Measurements from ENCODE around the gene DOK5.

Gene DOK5

GRCh38 chr20:54549658-54550326, 74.4 kb downstream of the DOK5 start:
- H3K4me1 Mint-ChIP-seq (ENCODE audit: low read depth) = no peaks in the 10 kb centered on the region
- H3K4me3 Mint-ChIP-seq = no peak overlapping the region

DNA sequence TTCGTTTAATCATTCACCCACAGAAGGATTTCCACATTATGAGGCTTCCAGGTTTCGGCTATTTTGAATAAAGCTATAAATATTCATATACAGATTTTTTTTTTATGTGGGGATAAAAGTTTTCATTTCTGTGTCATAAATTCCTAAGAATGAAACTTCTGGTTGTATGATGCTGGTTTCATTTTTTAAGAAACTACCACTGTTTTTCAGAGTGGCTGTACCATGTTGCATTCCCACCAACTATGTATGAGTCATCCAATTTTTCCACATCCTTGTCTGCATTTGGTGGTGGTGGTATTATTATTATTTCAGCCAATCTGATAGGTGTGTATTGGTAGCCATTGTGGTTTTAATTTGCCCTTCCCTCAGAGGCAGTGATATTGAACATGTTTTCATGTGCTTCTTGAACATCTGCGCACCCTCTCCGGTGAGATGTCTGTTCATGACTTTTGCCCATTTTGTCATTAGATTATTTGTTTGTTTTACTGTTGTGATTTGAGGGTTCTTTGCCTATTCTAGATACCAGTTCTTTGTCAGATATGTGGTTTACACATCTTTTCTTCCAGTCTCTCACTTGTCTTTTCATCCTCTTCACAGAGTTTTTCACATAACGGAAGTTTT, 75.5 kb downstream of the DOK5 start:
- Mint-ChIP-seq H3K9me3 (no peaks in the 10 kb centered on the region), H3K4me1 (ENCODE audit: low read depth) (no peaks in the 10 kb centered on the region), H3K4me3 (no peak overlapping the region), H3K36me3 (ENCODE audit: low read depth) (no peaks in the 10 kb centered on the region), H3K27me3 (ENCODE audit: low read depth) (no peaks in the 10 kb centered on the region), H3K27ac (no peak overlapping the region)

More at GRCh38 chr20:54549658-54550326, 74.4 kb downstream of the DOK5 start:
- Mint-ChIP-seq H3K27me3 (ENCODE audit: low read depth) (no peaks in the 10 kb centered on the region), H3K9me3 (no peaks in the 10 kb centered on the region), H3K36me3 (ENCODE audit: low read depth) (no peaks in the 10 kb centered on the region), H3K27ac (no peak overlapping the region)

- Mint-ChIP-seq H3K36me3 (ENCODE audit: low read depth) (no peaks in the 10 kb centered on the region), H3K9me3 (no peaks in the 10 kb centered on the region), H3K27me3 (ENCODE audit: low read depth) (no peaks in the 10 kb centered on the region), H3K27ac (no peak overlapping the region), H3K4me1 (ENCODE audit: low read depth) (no peaks in the 10 kb centered on the region), H3K4me3 (no peak overlapping the region)
These were observed 78.6 kb downstream of the DOK5 start for GRCh38 chr20:54554006-54554405.

DNA sequence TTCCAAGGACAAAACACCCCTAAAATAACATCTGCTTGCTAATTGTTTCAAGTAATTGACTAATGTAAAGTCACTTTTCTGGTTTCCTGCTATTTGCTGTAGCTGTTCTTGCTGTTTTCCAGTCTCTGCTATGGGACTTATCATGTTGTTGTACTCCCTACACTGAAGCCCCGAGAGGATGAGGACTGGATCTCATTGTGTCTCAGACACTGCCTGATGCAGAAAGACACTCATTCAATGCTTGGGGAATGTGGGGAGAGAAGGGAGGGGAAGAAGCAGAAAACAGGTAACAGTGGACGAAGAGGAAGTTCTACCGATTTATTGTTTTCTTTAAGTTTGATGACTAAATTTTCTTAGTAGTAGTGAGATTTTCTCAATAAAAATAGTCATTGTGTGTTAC, 79.8 kb downstream of the DOK5 start:
- no peak overlapping the region for H3K27ac Mint-ChIP-seq
- no peaks in the 10 kb centered on the region for H3K36me3 Mint-ChIP-seq (ENCODE audit: low read depth)
- no peaks in the 10 kb centered on the region for H3K27me3 Mint-ChIP-seq (ENCODE audit: low read depth)
- no peak overlapping the region for H3K4me3 Mint-ChIP-seq
- H3K4me1 Mint-ChIP-seq (ENCODE audit: low read depth) = no peaks in the 10 kb centered on the region
- no peaks in the 10 kb centered on the region for H3K9me3 Mint-ChIP-seq

DNA sequence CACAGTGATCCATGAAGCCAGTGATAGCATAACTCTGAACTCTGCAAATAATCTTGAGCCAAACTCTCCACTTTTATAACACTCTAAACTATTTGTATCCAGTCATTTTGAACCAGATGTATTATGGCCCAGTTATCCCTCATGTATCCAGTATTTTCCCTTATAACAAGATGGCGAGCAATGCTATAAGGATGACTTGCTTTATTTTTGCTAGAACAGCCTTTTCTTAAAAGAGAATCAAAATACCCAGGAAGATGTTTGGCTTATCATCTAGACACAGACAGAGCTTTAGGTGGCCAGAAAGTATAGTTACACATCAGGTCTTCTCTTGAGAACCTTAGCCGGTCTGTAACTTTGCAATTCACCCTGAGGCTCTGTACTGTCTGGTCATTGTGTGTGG, 81.0 kb downstream of the DOK5 start:
- no peak overlapping the region for H3K4me3 Mint-ChIP-seq
- no peaks in the 10 kb centered on the region for H3K9me3 Mint-ChIP-seq
- no peak overlapping the region for H3K27ac Mint-ChIP-seq
- no peaks in the 10 kb centered on the region for H3K27me3 Mint-ChIP-seq (ENCODE audit: low read depth)
- no peaks in the 10 kb centered on the region for H3K4me1 Mint-ChIP-seq (ENCODE audit: low read depth)
- H3K36me3 Mint-ChIP-seq (ENCODE audit: low read depth) = no peaks in the 10 kb centered on the region

GRCh38 chr20:54557806-54558590, 82.6 kb downstream of the DOK5 start:
- Mint-ChIP-seq H3K9me3 (no peaks in the 10 kb centered on the region), H3K4me3 (no peak overlapping the region), H3K27me3 (ENCODE audit: low read depth) (no peaks in the 10 kb centered on the region), H3K4me1 (ENCODE audit: low read depth) (no peaks in the 10 kb centered on the region), H3K27ac (no peak overlapping the region), H3K36me3 (ENCODE audit: low read depth) (no peaks in the 10 kb centered on the region)

DNA sequence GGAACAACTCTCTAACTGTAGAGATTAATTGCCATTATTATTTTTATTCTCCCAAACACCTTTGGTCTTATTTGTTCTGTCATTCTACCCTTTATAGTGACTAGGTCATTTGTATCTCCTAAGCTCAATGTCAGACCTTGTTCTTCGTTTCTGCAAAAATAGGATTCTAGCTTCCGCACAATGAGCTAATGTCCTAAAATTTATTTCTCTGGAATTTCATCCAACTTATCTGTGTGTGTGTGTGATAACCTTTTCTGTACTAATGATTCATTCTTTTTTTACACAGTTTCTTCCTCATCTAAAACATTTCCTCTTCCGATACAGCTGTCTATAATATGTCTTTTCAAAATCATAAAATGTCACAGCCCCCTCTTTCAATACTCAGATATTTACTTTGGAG, 84.5 kb downstream of the DOK5 start:
- H3K27ac Mint-ChIP-seq = no peak overlapping the region
- no peaks in the 10 kb centered on the region for H3K27me3 Mint-ChIP-seq (ENCODE audit: low read depth)
- H3K9me3 Mint-ChIP-seq = no peaks in the 10 kb centered on the region
- H3K36me3 Mint-ChIP-seq (ENCODE audit: low read depth) = no peaks in the 10 kb centered on the region
- H3K4me3 Mint-ChIP-seq = no peak overlapping the region
- H3K4me1 Mint-ChIP-seq (ENCODE audit: low read depth) = no peaks in the 10 kb centered on the region

DNA sequence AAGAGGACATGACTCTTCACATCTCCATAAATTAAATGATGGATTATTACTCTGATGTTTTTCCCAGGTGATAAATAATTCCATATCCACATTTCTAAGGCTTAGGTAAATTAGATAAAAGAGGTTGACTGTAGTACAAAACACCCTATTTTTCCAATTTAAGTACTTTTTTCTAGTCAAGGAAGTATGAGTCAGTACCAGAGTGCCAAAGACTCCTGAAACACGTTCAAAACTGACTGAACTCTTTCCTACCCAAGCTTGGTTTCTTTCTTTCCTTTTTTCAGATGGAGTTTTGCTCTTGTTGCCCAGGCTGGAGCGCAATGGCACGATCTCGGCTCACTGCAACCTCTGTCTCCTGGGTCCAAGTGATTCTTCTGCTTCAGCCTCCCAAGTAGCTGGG, 85.0 kb downstream of the DOK5 start:
- H3K9me3 Mint-ChIP-seq = no peaks in the 10 kb centered on the region
- H3K4me1 Mint-ChIP-seq (ENCODE audit: low read depth) = no peaks in the 10 kb centered on the region
- no peak overlapping the region for H3K27ac Mint-ChIP-seq
- no peaks in the 10 kb centered on the region for H3K36me3 Mint-ChIP-seq (ENCODE audit: low read depth)
- no peaks in the 10 kb centered on the region for H3K27me3 Mint-ChIP-seq (ENCODE audit: low read depth)
- H3K4me3 Mint-ChIP-seq = no peak overlapping the region

- Mint-ChIP-seq H3K4me1 (ENCODE audit: low read depth) (no peaks in the 10 kb centered on the region), H3K27me3 (ENCODE audit: low read depth) (no peaks in the 10 kb centered on the region), H3K4me3 (no peak overlapping the region), H3K36me3 (ENCODE audit: low read depth) (no peaks in the 10 kb centered on the region), H3K9me3 (no peaks in the 10 kb centered on the region), H3K27ac (no peak overlapping the region)
These were observed 89.9 kb downstream of the DOK5 start for GRCh38 chr20:54565255-54565654.

GRCh38 chr20:54566031-54566688, 90.8 kb downstream of the DOK5 start:
- no peaks in the 10 kb centered on the region for H3K9me3 Mint-ChIP-seq
- no peaks in the 10 kb centered on the region for H3K27me3 Mint-ChIP-seq (ENCODE audit: low read depth)
- H3K36me3 Mint-ChIP-seq (ENCODE audit: low read depth) = no peaks in the 10 kb centered on the region
- H3K27ac Mint-ChIP-seq = no peak overlapping the region
- no peak overlapping the region for H3K4me3 Mint-ChIP-seq
- no peaks in the 10 kb centered on the region for H3K4me1 Mint-ChIP-seq (ENCODE audit: low read depth)

- H3K9me3 Mint-ChIP-seq = no peaks in the 10 kb centered on the region
- H3K4me3 Mint-ChIP-seq = no peak overlapping the region
- H3K4me1 Mint-ChIP-seq (ENCODE audit: low read depth) = no peaks in the 10 kb centered on the region
- no peak overlapping the region for H3K27ac Mint-ChIP-seq
- no peaks in the 10 kb centered on the region for H3K36me3 Mint-ChIP-seq (ENCODE audit: low read depth)
- H3K27me3 Mint-ChIP-seq (ENCODE audit: low read depth) = no peaks in the 10 kb centered on the region
These were observed 95.2 kb downstream of the DOK5 start for GRCh38 chr20:54570561-54570960.

DNA sequence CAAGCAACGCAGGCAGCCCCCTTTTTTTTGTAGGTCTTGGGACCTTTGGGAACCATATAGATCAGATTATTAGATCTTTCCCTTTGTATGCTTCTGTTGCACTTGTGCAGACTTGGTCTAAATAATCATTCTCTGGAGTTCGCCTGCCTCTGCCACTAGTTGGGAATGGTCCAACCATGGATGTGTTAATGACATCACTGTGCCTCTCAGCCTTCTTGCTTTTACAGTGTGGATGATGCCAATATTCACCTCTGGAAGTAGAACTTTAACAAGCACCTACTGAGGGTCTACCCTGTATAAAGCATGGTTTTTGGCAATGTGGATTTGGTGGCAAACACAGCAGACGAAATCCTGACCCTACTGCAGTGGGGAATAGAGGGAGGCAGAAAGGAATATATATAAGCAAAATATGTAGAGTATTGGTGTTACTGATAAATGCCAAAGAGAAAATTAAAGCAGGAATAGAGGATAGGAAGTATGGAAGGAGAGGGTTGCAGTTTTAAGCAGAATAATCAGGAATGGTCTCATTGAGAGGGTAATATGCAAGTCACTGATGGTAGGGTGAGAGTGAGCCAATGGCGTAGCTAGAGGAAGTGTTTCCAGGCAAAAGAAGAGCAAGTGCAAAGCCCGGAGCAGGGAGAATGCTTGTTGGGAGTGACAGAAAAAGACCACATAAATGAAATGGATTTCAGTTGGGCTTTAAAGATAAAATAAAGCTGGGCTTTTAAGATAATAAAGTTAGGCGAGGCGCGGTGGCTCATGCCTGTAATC, 97.5 kb downstream of the DOK5 start:
- Mint-ChIP-seq H3K27ac (no peak overlapping the region), H3K4me1 (ENCODE audit: low read depth) (no peaks in the 10 kb centered on the region), H3K27me3 (ENCODE audit: low read depth) (no peaks in the 10 kb centered on the region), H3K9me3 (no peaks in the 10 kb centered on the region), H3K36me3 (ENCODE audit: low read depth) (no peaks in the 10 kb centered on the region), H3K4me3 (no peak overlapping the region)

- H3K4me3 Mint-ChIP-seq = no peak overlapping the region
- no peaks in the 10 kb centered on the region for H3K36me3 Mint-ChIP-seq (ENCODE audit: low read depth)
- no peaks in the 10 kb centered on the region for H3K4me1 Mint-ChIP-seq (ENCODE audit: low read depth)
- no peaks in the 10 kb centered on the region for H3K27me3 Mint-ChIP-seq (ENCODE audit: low read depth)
- H3K27ac Mint-ChIP-seq = no peak overlapping the region
- H3K9me3 Mint-ChIP-seq = no peaks in the 10 kb centered on the region
These were observed 98.4 kb downstream of the DOK5 start for GRCh38 chr20:54573838-54574237.

- H3K9me3 Mint-ChIP-seq = no peaks in the 10 kb centered on the region
- no peaks in the 10 kb centered on the region for H3K4me1 Mint-ChIP-seq (ENCODE audit: low read depth)
- no peak overlapping the region for H3K27ac Mint-ChIP-seq
- no peaks in the 10 kb centered on the region for H3K36me3 Mint-ChIP-seq (ENCODE audit: low read depth)
- no peak overlapping the region for H3K4me3 Mint-ChIP-seq
- no peaks in the 10 kb centered on the region for H3K27me3 Mint-ChIP-seq (ENCODE audit: low read depth)
These were observed 101.1 kb downstream of the DOK5 start for GRCh38 chr20:54576518-54576917.

Data from T-helper 1 cell treated with Interleukin-12 subunit alpha and Interleukin-12 subunit beta and Interleukin-4 antibody, amounts not matched to agents 30 μg/mL and 1 μg/mL, for 36 hours (primary cell).